K562 (cell line): Measurements from ENCODE around the gene TAF4. TPM values are rescaled to one million over a fixed set of nuclear protein-coding genes. Genes with fewer than 3 reads are reported as not detected.

Experiments used
- ATAC-seq: fragments of 200-7000 bp; cut with Tn5 transposase; 3 replicates; pipeline ENCODE4 v1.9.1; 2020; ENCODE audit warnings: moderate library complexity
- BruUV-seq: library from RNA; stranded (reverse); fragments of 400-500 nt; replicated peaks from 2 replicates; lab custom pipeline; 2021; lab: Mats Ljungman, UMichigan
- CTCF ChIA-PET: fragments of 300-600 bp; formaldehyde crosslinking; extraction: SDS; loops from one replicate; lab custom pipeline; 2021; ENCODE audit warnings: low intra/inter-chr PET ratio; lab: Yijun Ruan, JAX
- POLR2A ChIA-PET: fragments of 300-600, 350-650 bp; sonication (Branson Sonifier 250); formaldehyde crosslinking; extraction: SDS; loops from one replicate; lab custom pipeline; 2021; ENCODE audit warnings: antibody characterized with exemption, inconsistent platforms; lab: Yijun Ruan, JAX
- DNase-seq, 4 experiments: peaks; one replicate each; pipeline versions ENCODE4 v3.0.0 to v3.0.0-alpha.2; 2011 to 2018; ENCODE audit warnings: low spot score in 3 of 4, mixed read lengths in 3 of 4; ENCODE audit errors: extremely low read depth in 1 of 4
- FAIRE-seq: peaks from 2 replicates; lab custom pipeline; 2011; peaks lifted over from hg19 to GRCh38; lab: Jason Lieb, UNC
- H2AFZ ChIP-seq: 2 replicates; pipeline ENCODE4 v1.6.0; 2011; ENCODE audit warnings: low read depth, low read length, control low read depth, inconsistent platforms
- H3K27ac ChIP-seq: fragments of 200-600 bp; 3 replicates; pipeline ENCODE4 v1.8.0; 2011; ENCODE audit warnings: low read depth, mild to moderate bottlenecking, control low read depth, inconsistent platforms, low read length, moderate library complexity, mixed read lengths; ENCODE audit errors: extremely low read depth
- H3K27me3 ChIP-seq, 2 experiments: fragments of 300-600 bp in 1 of 2; 2 replicates in 1 of 2; 3 replicates in 1 of 2; pipeline versions ENCODE4 v1.6.0 to v1.8.0; 2011; ENCODE audit warnings: inconsistent platforms in 2 of 2, low read length in 2 of 2, mild to moderate bottlenecking in 1 of 2, mixed read lengths in 1 of 2, moderate library complexity in 1 of 2; ENCODE audit not compliant: control insufficient read depth in 2 of 2, insufficient read depth in 2 of 2
- H3K36me3 ChIP-seq: fragments of 300-600 bp; 3 replicates; pipeline ENCODE4 v1.8.0; 2011; ENCODE audit warnings: mild to moderate bottlenecking, low read length, inconsistent platforms; ENCODE audit not compliant: control insufficient read depth, insufficient read depth
- H3K4me1 ChIP-seq, 2 experiments: fragments of 200-600 bp in 1 of 2; replicated peaks in 1 of 2; 2 replicates in 1 of 2; 3 replicates in 1 of 2; pipeline versions ENCODE4 v1.5.1 to v1.8.0; 2011; ENCODE audit warnings: inconsistent platforms in 2 of 2, low read length in 2 of 2, mild to moderate bottlenecking in 1 of 2, mixed read lengths in 1 of 2, moderate library complexity in 1 of 2; ENCODE audit not compliant: control insufficient read depth in 2 of 2, insufficient read depth in 2 of 2
- H3K4me2 ChIP-seq: 2 replicates; pipeline ENCODE4 v1.6.1; 2011; ENCODE audit warnings: low read length, control low read depth, inconsistent platforms, mixed read lengths; ENCODE audit not compliant: insufficient read depth
- H3K4me3 ChIP-seq: fragments of 200-600 bp; sonication (generic), shearing (Covaris generic); 2 replicates; pipeline ENCODE4 v1.5.1; 2016; ENCODE audit warnings: control low read depth, inconsistent platforms
- H3K79me2 ChIP-seq: fragments of 200-600 bp; 3 replicates; pipeline ENCODE4 v1.8.0; 2011; ENCODE audit warnings: low read length, inconsistent platforms; ENCODE audit not compliant: control insufficient read depth, insufficient read depth
- H3K9ac ChIP-seq, 2 experiments: 2 replicates each; pipeline versions ENCODE4 v1.6.0 to v1.6.1; 2011; ENCODE audit warnings: low read depth in 2 of 2, low read length in 2 of 2, control low read depth in 1 of 2, inconsistent platforms in 1 of 2, mild to moderate bottlenecking in 1 of 2, mixed read lengths in 1 of 2; ENCODE audit not compliant: insufficient read depth in 1 of 2
- H3K9me1 ChIP-seq: one replicate; pipeline ENCODE4 v1.6.0; 2011; ENCODE audit warnings: inconsistent platforms, mild to moderate bottlenecking, low read length, moderate library complexity; ENCODE audit not compliant: control insufficient read depth, insufficient read depth
- H3K9me3 ChIP-seq: replicated peaks from 2 replicates; pipeline ENCODE4 v1.5.1; 2011; ENCODE audit warnings: low read depth, low read length, inconsistent platforms; ENCODE audit not compliant: control insufficient read depth, insufficient read depth
- H4K20me1 ChIP-seq: replicated peaks from 2 replicates; pipeline ENCODE4 v1.6.1; 2011; ENCODE audit warnings: low read length, inconsistent platforms, mixed read lengths; ENCODE audit not compliant: control insufficient read depth, insufficient read depth
- BACH1 ChIP-seq: fragments of 200-800 bp; sonication (Bioruptor generic); IDR thresholded peaks from 2 replicates; pipeline ENCODE4 v1.6.1; 2016; ENCODE audit warnings: missing genetic modification characterization, missing compliant biosample characterization
- FUS ChIP-seq: fragments of 200-400 bp; formaldehyde crosslinking; optimal IDR thresholded peaks from 2 replicates; pipeline ENCODE3; 2017; ENCODE audit warnings: low read depth, low read length
- KDM2B ChIP-seq: fragments of 250-450 bp; sonication (Bioruptor Pico); IDR thresholded peaks from 2 replicates; pipeline ENCODE4 v1.8.0; 2021; ENCODE audit warnings: mild to moderate bottlenecking, moderate library complexity
- NONO ChIP-seq, 2 experiments: fragments of 200-400 bp in 1 of 2; fragments of 450-650 bp in 1 of 2; formaldehyde crosslinking in 1 of 2; IDR thresholded peaks; 2 replicates each; pipeline ENCODE4 v1.6.1; 2017; ENCODE audit warnings: low read depth in 2 of 2, mild to moderate bottlenecking in 2 of 2, moderate library complexity in 2 of 2, low read length in 1 of 2
- PHF8 ChIP-seq: fragments of 200-600 bp; sonication (generic); IDR thresholded peaks from 2 replicates; pipeline ENCODE4 v1.6.1; 2012; ENCODE audit warnings: mixed run types, mild to moderate bottlenecking, inconsistent platforms, low read length, moderate library complexity, borderline replicate concordance
- TRIM28 ChIP-seq: fragments of 450-650 bp; IDR thresholded peaks from 2 replicates; pipeline ENCODE4 v1.6.1; 2017
- WGBS: fragments of 100-300 bp; shearing (Covaris generic); methylation state at CpG from one replicate; pipeline ENCODE4 v1.1.6; 2016; ENCODE audit warnings: low coverage, mixed read lengths; ENCODE audit not compliant: insufficient coverage; ENCODE audit errors: missing lambda C conversion rate; 5-methylcytosine and 5-hydroxymethylcytosine counted together
- in situ Hi-C: fragments of 300-500 bp; cut with MboI; formaldehyde crosslinking; loops from 4 replicates; pipeline ENCODE4 v1.15.0; 2018; ENCODE audit warnings: inconsistent platforms, mixed read lengths
- intact Hi-C: fragments of 100-400 bp; cut with micrococcal nuclease; formaldehyde crosslinking; loops from 2 replicates; pipeline ENCODE4 v1.14.2; 2022
- polyA plus RNA-seq, 8 experiments: library from polyadenylated mRNA; depleted of rRNA in 4 of 8; stranded (reverse) in 5 of 8; unstranded in 3 of 8; fragments of >200 nt; fragmentation: Nextera tagmentation in 2 of 8; fragmentation: Illumina TruSeq in 1 of 8; extraction: Ambion mirVana in 2 of 8; extraction: Trizol in 1 of 8; gene quantifications; 2 replicates each; pipeline versions ENCODE4 v1.2.1 to v1.2.3, GENCODE V29; 2011 to 2014; ENCODE audit warnings: inconsistent platforms in 1 of 8, missing spikeins in 1 of 8
- total RNA-seq, 7 experiments: library from RNA; depleted of rRNA in 6 of 7; stranded (reverse); fragments of >200 nt in 6 of 7; fragmentation: Illumina TruSeq in 2 of 7; extraction: Trizol in 2 of 7; gene quantifications; 2 replicates each; pipeline versions ENCODE4 v1.2.1 to v1.2.3, GENCODE V29; 2011 to 2021; ENCODE audit warnings: low replicate concordance in 1 of 7

TAF4 gene
- total and polyA plus RNA-seq, 9 of the 15 experiments (the other 6 are each of a cell fraction or from before 2014, with no cell fraction given) = 0.44 to 28.3 (median 5.6) TPM

DNA sequence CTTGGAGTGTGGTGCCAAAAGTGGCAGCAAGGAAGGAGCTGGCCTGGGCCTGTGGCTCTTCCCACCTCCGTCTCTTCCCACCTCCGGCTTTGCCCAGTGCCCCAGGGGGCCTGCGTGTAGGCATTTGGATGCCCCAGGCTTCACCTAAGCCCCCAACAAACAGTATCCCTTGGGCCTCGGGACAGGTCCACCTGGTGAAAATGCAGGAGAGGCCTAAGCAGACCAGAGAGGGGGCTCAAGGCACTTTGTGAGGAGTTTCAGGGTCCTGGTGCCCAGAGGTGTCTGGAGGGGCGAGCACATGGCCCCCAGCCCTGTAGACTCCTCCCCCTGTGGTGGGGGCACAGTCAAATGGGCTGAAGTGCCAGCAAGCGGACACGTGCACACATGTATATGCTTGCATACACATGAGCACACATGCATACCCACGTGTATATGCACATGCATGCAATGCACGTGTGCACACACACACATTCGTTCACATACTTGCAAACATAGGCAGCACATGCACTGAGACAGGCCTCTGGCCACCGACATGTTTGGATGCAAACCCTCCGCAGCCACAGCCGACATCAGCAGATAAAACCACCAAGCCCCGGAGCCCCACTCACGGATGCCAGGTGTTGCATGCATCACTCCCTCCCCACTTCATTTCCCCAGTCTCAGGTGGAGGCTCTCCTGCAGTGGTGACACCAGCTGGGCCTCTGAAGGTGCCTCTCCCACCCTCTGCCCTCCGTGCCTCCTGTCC lies 124.5 kb downstream of the TAF4 start:
- 1% methylated on average over 15 of the region's 16 CpGs for WGBS
- Histone ChIP-seq H3K27me3 (peaks cover 14 to 38% of the 10 kb centered on the region in 2 experiments), H3K36me3 (no peaks in the 10 kb centered on the region), H3K27ac (no peak overlapping the region), H3K4me3 (no peak overlapping the region), H3K4me2 (no peak overlapping the region), H4K20me1 (peaks cover 13% of the 10 kb centered on the region), H3K9me1 (no peaks in the 10 kb centered on the region), H3K4me1 (peaks cover 0 to 15% of the 10 kb centered on the region in 2 experiments; a peak in 2 of 5 replicates), H3K9me3 (no peaks in the 10 kb centered on the region), H3K79me2 (no peaks in the 10 kb centered on the region), H3K9ac (no peak overlapping the region), H2AFZ (no peak overlapping the region)
- no TSS peak for BruUV-seq
- FAIRE-seq (no peak), ATAC-seq (no peak), DNase-seq (no peak)
- ChIA-PET CTCF (no interaction called here), POLR2A (no interaction called here)
- TF ChIP-seq KDM2B (CRISPR knock-in tag) (no peak), FUS (no peak), NONO (IDR thresholded peaks at IDR 0.05; ENCODE audit: low read depth in 2 of 2, low read length in 1 of 2) (no peak), TRIM28 (no peak), BACH1 (tag) (no peak), PHF8 (no peak)
- in situ Hi-C loops (no loop called here), intact Hi-C loops (no loop called here)
